OCI-LY1 (cell line): ENCODE results near the gene KLF11.

Experiments used
- CTCF ChIP-seq: fragments of 200-600 bp; sonication (generic), shearing (Covaris generic); IDR thresholded peaks from 2 replicates; pipeline ENCODE4 v1.5.1; 2017; ENCODE audit warnings: mild to moderate bottlenecking, antibody characterized with exemption, low read length, moderate library complexity, mixed read lengths
- EZH2 ChIP-seq: fragments of 200-600 bp; sonication (generic), shearing (Covaris generic); IDR thresholded peaks from 2 replicates; pipeline ENCODE4 v1.8.0; 2017; ENCODE audit warnings: borderline replicate concordance, mixed run types, mild to moderate bottlenecking, antibody characterized with exemption, low read length, moderate library complexity, mixed read lengths

- TF ChIP-seq CTCF, result no peak
- TF ChIP-seq EZH2, result no peak
Measured at GRCh38 chr2:10041711-10042110, 1.6 kb upstream of the KLF11 start.
